Osteocyte (in vitro differentiated cells): ENCODE measurements around the gene DYNLL1. TPM values are rescaled to one million over a fixed set of nuclear protein-coding genes. Genes with fewer than 3 reads are reported as not detected.

Source experiments
- DNase-seq: peaks from one replicate; pipeline ENCODE4 v3.0.0; 2021; ENCODE audit warnings: mixed read lengths; ENCODE audit not compliant: unreplicated experiment; ENCODE audit errors: extremely low spot score
- H3K27ac Mint-ChIP-seq: one replicate; pipeline ENCODE4 v1.8.0; 2021; ENCODE audit warnings: mild to moderate bottlenecking, mixed read lengths; ENCODE audit not compliant: unreplicated experiment
- H3K27me3 Mint-ChIP-seq: one replicate; pipeline ENCODE4 v1.8.0; 2021; ENCODE audit warnings: mixed read lengths; ENCODE audit not compliant: unreplicated experiment
- H3K36me3 Mint-ChIP-seq: one replicate; pipeline ENCODE4 v1.8.0; 2021; ENCODE audit warnings: mixed read lengths; ENCODE audit not compliant: unreplicated experiment
- H3K4me1 Mint-ChIP-seq: one replicate; pipeline ENCODE4 v1.8.0; 2021; ENCODE audit warnings: mixed read lengths; ENCODE audit not compliant: unreplicated experiment
- H3K4me3 Mint-ChIP-seq: one replicate; pipeline ENCODE4 v1.8.0; 2021; ENCODE audit warnings: mild to moderate bottlenecking, moderate library complexity, mixed read lengths; ENCODE audit not compliant: unreplicated experiment
- H3K9me3 Mint-ChIP-seq: one replicate; pipeline ENCODE4 v1.8.0; 2021; ENCODE audit warnings: mixed read lengths; ENCODE audit not compliant: unreplicated experiment
- CTCF ChIP-seq: fragments of 200-600 bp; sonication (generic); IDR thresholded peaks from 2 replicates; pipeline ENCODE4 v1.5.0; 2021; ENCODE audit warnings: antibody characterized with exemption, mild to moderate bottlenecking, moderate library complexity
- total RNA-seq: library from RNA; stranded (reverse); gene quantifications from 2 replicates; pipeline ENCODE4 v1.2.1, GENCODE V29; 2021

DYNLL1 gene
- total RNA-seq, 1 donor from 2014 or later, result 325 TPM

- Mint-ChIP-seq H3K27ac (no peak overlapping the region), H3K4me1 (peaks cover 48% of the 10 kb centered on the region), H3K9me3 (no peaks in the 10 kb centered on the region), H3K36me3 (peaks cover 4% of the 10 kb centered on the region), H3K27me3 (no peaks in the 10 kb centered on the region), H3K4me3 (no peak overlapping the region)
- DNase-seq, result no peak
- TF ChIP-seq CTCF, result no peak
These were observed 36.9 kb downstream of the DYNLL1 start for GRCh38 chr12:120532701-120533238.

- Mint-ChIP-seq H3K9me3 (no peaks in the 10 kb centered on the region), H3K4me3 (peak within 1 kb of the TSS; percentile 88), H3K36me3 (peaks cover 7% of the 10 kb centered on the region), H3K4me1 (peaks cover 50% of the 10 kb centered on the region), H3K27me3 (no peaks in the 10 kb centered on the region), H3K27ac (peak within 1 kb of the TSS; percentile 94)
- DNase-seq, result peak; percentile 89
- TF ChIP-seq CTCF, result no peak
These were observed 38.3 kb downstream of the DYNLL1 start, which contains the start of gene RNF10 for GRCh38 chr12:120534203-120534702. TSS of gene RNF10 (plus strand) at chr12:120534356. CDS start at chr12:120534812, 456 bp downstream.

- H3K9me3 Mint-ChIP-seq, result no peaks in the 10 kb centered on the region
- no peak for TF ChIP-seq CTCF
- DNase-seq, result peak; percentile 85
- peaks cover 7% of the 10 kb centered on the region for H3K36me3 Mint-ChIP-seq
- H3K4me3 Mint-ChIP-seq, result peak overlapping the region; percentile 88
- H3K27me3 Mint-ChIP-seq, result no peaks in the 10 kb centered on the region
- H3K4me1 Mint-ChIP-seq, result peaks cover 43% of the 10 kb centered on the region
- peak overlapping the region; percentile 94 for H3K27ac Mint-ChIP-seq
These were observed 39.1 kb downstream of the DYNLL1 start for GRCh38 chr12:120534703-120535655.

- peaks cover 41% of the 10 kb centered on the region for H3K4me1 Mint-ChIP-seq
- no peak for TF ChIP-seq CTCF
- peaks cover 7% of the 10 kb centered on the region for H3K36me3 Mint-ChIP-seq
- H3K9me3 Mint-ChIP-seq, result no peaks in the 10 kb centered on the region
- peak overlapping the region; percentile 88 for H3K4me3 Mint-ChIP-seq
- no peaks in the 10 kb centered on the region for H3K27me3 Mint-ChIP-seq
- DNase-seq, result no peak
- no peak overlapping the region for H3K27ac Mint-ChIP-seq
These were observed 40.3 kb downstream of the DYNLL1 start for GRCh38 chr12:120536064-120536791.
